Neutrophil (primary cell): ENCODE measurements around the gene GATA5.

Experiments
- H3K27ac ChIP-seq: fragments of 200-600 bp; sonication (generic); 2 replicates; pipeline ENCODE4 v1.5.1; 2016; ENCODE audit warnings: mild to moderate bottlenecking, moderate library complexity
- H3K27me3 ChIP-seq: fragments of 200-600 bp; sonication (generic); 2 replicates; pipeline ENCODE4 v1.6.0; 2016; ENCODE audit warnings: mild to moderate bottlenecking
- H3K36me3 ChIP-seq: fragments of 200-600 bp; sonication (generic); 2 replicates; pipeline ENCODE4 v1.5.1; 2017
- H3K4me1 ChIP-seq, 2 experiments: fragments of 200-600 bp in 1 of 2; sonication (generic) in 1 of 2; 1 replicate in 1 of 2; 2 replicates in 1 of 2; pipeline versions ENCODE4 v1.5.1 to v1.6.1; 2013 to 2016; ENCODE audit warnings: low read depth in 1 of 2, low read length in 1 of 2, mild to moderate bottlenecking in 1 of 2, moderate library complexity in 1 of 2; ENCODE audit not compliant: control insufficient read depth in 1 of 2, insufficient read depth in 1 of 2
- H3K4me3 ChIP-seq, 2 experiments: fragments of 200-600 bp in 1 of 2; sonication (generic) in 1 of 2; 1 replicate in 1 of 2; 2 replicates in 1 of 2; pipeline ENCODE4 v1.5.1; 2013 to 2016; ENCODE audit warnings: low read depth in 1 of 2, low read length in 1 of 2, mild to moderate bottlenecking in 1 of 2, moderate library complexity in 1 of 2
- H3K9me3 ChIP-seq: fragments of 200-600 bp; sonication (generic); 2 replicates; pipeline ENCODE4 v1.5.1; 2016
- TF ChIP-seq, protein P1 (sequence below): fragments of 200-600 bp; sonication (generic); IDR thresholded peaks from 2 replicates; pipeline ENCODE4 v1.5.1; 2016; ENCODE audit warnings: antibody characterized with exemption

GATA5 gene

DNA sequence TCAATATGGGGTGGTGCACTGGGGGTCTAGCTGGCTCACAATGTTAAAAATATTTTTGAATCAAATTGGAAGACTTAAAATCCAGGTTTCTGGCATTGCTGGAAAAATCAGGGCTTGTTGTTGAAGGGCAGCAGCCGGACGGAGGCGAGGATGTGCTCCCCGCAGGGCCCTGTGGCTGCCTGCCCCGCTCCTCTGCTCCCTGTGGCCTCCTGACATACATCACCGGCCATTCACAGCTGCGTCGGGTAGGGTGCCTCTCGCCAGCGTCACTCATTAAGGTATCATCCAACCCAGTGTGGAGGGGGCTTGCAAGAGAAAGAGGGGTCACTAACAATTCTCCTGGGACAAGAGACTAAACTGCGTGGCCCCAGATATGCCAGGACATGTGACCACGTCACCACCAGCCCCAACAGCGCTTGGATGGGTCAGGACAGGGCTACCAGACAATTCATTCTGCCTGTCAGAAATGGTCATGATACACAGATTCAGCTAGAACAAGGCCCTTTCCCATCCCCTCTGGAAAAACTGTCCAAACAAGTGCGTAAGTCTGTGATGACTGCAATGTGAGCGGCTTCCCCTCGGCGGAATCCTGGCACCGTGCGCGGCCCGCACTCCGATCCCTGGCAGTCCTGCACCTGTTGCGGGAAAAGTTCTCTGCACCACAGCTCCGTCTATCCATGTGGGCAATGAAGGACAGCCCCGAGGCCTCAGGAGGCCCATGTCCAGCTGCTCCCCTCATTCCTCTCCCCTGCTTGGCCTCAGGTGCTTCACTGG lies 12.0 kb downstream of the GATA5 start:
- Histone ChIP-seq H3K4me3 (no peak overlapping the region), H3K36me3 (no peaks in the 10 kb centered on the region), H3K9me3 (no peaks in the 10 kb centered on the region), H3K27me3 (peaks cover 31% of the 10 kb centered on the region), H3K4me1 (no peaks in the 10 kb centered on the region), H3K27ac (no peak overlapping the region)
- TF ChIP-seq, protein P1, sequence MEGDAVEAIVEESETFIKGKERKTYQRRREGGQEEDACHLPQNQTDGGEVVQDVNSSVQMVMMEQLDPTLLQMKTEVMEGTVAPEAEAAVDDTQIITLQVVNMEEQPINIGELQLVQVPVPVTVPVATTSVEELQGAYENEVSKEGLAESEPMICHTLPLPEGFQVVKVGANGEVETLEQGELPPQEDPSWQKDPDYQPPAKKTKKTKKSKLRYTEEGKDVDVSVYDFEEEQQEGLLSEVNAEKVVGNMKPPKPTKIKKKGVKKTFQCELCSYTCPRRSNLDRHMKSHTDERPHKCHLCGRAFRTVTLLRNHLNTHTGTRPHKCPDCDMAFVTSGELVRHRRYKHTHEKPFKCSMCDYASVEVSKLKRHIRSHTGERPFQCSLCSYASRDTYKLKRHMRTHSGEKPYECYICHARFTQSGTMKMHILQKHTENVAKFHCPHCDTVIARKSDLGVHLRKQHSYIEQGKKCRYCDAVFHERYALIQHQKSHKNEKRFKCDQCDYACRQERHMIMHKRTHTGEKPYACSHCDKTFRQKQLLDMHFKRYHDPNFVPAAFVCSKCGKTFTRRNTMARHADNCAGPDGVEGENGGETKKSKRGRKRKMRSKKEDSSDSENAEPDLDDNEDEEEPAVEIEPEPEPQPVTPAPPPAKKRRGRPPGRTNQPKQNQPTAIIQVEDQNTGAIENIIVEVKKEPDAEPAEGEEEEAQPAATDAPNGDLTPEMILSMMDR, result no peak

GRCh38 chr20:62462976-62463592 lies 12.7 kb downstream of the GATA5 start:
- TF ChIP-seq, protein P1, result no peak
- H3K4me3 ChIP-seq, result no peak overlapping the region
- H3K4me1 ChIP-seq, result no peaks in the 10 kb centered on the region
- no peak overlapping the region for H3K27ac ChIP-seq
- H3K9me3 ChIP-seq, result no peaks in the 10 kb centered on the region
- no peaks in the 10 kb centered on the region for H3K36me3 ChIP-seq
- H3K27me3 ChIP-seq, result peaks cover 34% of the 10 kb centered on the region

DNA sequence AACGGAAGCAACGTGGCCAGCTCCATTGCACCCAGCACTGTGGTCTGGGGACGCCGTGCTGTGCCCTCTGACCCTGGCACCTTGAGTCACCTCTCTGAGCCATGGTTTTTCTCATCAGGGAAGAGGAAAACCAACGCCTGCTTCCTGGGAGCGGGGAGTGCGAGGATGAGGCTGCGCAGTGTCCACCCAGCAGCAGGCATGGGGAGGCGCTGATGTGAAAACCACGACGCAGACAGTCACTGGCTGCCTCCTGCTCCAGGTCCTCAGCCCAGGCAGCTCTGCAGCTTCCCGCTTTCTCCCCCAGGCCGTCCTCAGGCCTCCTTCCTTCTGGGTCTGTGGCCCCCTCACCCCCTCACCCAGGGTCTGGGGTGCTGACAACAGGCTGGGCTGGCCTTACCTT lies 14.0 kb downstream of the GATA5 start:
- Histone ChIP-seq H3K4me3 (no peak overlapping the region), H3K36me3 (no peaks in the 10 kb centered on the region), H3K9me3 (no peaks in the 10 kb centered on the region), H3K4me1 (no peaks in the 10 kb centered on the region), H3K27me3 (peaks cover 42% of the 10 kb centered on the region), H3K27ac (no peak overlapping the region)
- TF ChIP-seq, protein P1, result no peak

- Histone ChIP-seq H3K9me3 (no peaks in the 10 kb centered on the region), H3K27me3 (peaks cover 44% of the 10 kb centered on the region), H3K4me1 (no peaks in the 10 kb centered on the region), H3K36me3 (no peaks in the 10 kb centered on the region), H3K27ac (no peak overlapping the region), H3K4me3 (no peak overlapping the region)
- TF ChIP-seq, protein P1, result no peak
These were observed 14.6 kb downstream of the GATA5 start for GRCh38 chr20:62461157-62461556.

DNA sequence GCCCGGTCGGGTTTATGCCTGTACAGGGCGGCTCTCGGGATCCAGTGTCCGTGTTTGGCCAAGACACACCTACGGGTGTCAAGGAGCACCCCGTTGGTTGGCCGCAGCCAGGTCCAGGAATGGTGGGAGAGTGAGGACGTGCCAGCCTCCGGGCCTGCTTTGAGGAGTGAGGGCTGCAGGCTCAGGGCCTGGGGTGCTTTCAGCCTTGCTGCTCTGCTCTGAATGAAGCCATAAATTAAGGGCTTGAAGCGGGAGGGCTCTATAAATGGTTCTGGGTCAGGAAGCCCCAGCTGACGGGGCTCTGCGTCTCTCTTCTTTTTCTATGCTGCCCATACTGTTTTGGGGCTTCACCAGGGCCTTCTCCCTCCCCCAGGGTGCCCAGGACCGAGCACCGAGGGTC lies 15.1 kb downstream of the GATA5 start:
- H3K4me1 ChIP-seq, result no peaks in the 10 kb centered on the region
- no peak overlapping the region for H3K4me3 ChIP-seq
- TF ChIP-seq, protein P1, result no peak
- H3K9me3 ChIP-seq, result no peaks in the 10 kb centered on the region
- H3K36me3 ChIP-seq, result no peaks in the 10 kb centered on the region
- peaks cover 49% of the 10 kb centered on the region for H3K27me3 ChIP-seq
- H3K27ac ChIP-seq, result no peak overlapping the region
